GM21786 (cell line): ENCODE results near the gene GSTM2.
A peak's percentile ranks its signal among the peaks of the same experiment; 100 is the strongest.

Source experiments
- ATAC-seq: cut with Tn5 transposase; IDR thresholded peaks from one replicate; pipeline ENCODE4 v1.9.1; 2021; ENCODE audit not compliant: unreplicated experiment

The GSTM2 gene

GRCh38 chr1:109667452-109668122 is at the start of gene GSTM2:
TSS of gene GSTM2 (plus strand) at chr1:109668057. CDS start at chr1:109668116, 59 bp downstream.
- ATAC-seq, result peak; percentile 97

- no peak for ATAC-seq
Observed at GRCh38 chr1:109618661-109619575, 48.9 kb upstream of the GSTM2 start.

GRCh38 chr1:109619576-109620400 is 48.1 kb upstream of the GSTM2 start, which contains the start of the genes AMPD2 and GNAT2:
TSS of gene AMPD2 (plus strand) at chr1:109619837. CDS start at chr1:109621176, 1,339 bp downstream.
TSS of gene GNAT2 (minus strand) at chr1:109619616. CDS start at chr1:109612870, 6,746 bp downstream.
- ATAC-seq, result peak; percentile 39

GRCh38 chr1:109620401-109620791 is 47.5 kb upstream of the GSTM2 start:
- ATAC-seq, result no peak

- peak; percentile 62 for ATAC-seq
Observed at GRCh38 chr1:109620841-109621286, 47.0 kb upstream of the GSTM2 start.

GRCh38 chr1:109621379-109622136 is 46.3 kb upstream of the GSTM2 start:
- no peak for ATAC-seq

GRCh38 chr1:109622137-109622892 is 45.5 kb upstream of the GSTM2 start:
- ATAC-seq, result no peak

GRCh38 chr1:109622895-109623294 is 45.0 kb upstream of the GSTM2 start:
- ATAC-seq, result no peak

GRCh38 chr1:109623601-109624161 is 44.2 kb upstream of the GSTM2 start:
- ATAC-seq, result no peak

GRCh38 chr1:109624201-109625010 is 43.5 kb upstream of the GSTM2 start:
- no peak for ATAC-seq

- ATAC-seq, result no peak
Observed at GRCh38 chr1:109625176-109625575, 42.7 kb upstream of the GSTM2 start.

- ATAC-seq, result no peak
Observed at GRCh38 chr1:109625601-109626560, 42.0 kb upstream of the GSTM2 start.

GRCh38 chr1:109626682-109627408 is 41.0 kb upstream of the GSTM2 start:
- ATAC-seq, result no peak

- no peak for ATAC-seq
Observed at GRCh38 chr1:109627692-109628399, 40.0 kb upstream of the GSTM2 start.

- no peak for ATAC-seq
Observed at GRCh38 chr1:109628540-109629321, 39.1 kb upstream of the GSTM2 start.
